CD4-positive, alpha-beta T cell treated with Interleukin-12 subunit alpha and Interleukin-12 subunit beta, for 1 hour (primary cell): ENCODE data around the gene SYTL2.

ENCODE experiments used
- DNase-seq: peaks from one replicate; pipeline ENCODE4 v3.0.0-alpha.2; 2020

SYTL2 gene

GRCh38 chr11:85718991-85719807 lies 91.7 kb downstream of the SYTL2 start:
- DNase-seq = no peak

- DNase-seq = no peak
Measured at GRCh38 chr11:85718126-85718943, 92.6 kb downstream of the SYTL2 start.

GRCh38 chr11:85717429-85717828 lies 93.5 kb downstream of the SYTL2 start:
- no peak for DNase-seq

GRCh38 chr11:85712953-85713352 lies 98.0 kb downstream of the SYTL2 start:
- DNase-seq = no peak

GRCh38 chr11:85710917-85711316 lies 100.0 kb downstream of the SYTL2 start:
- DNase-seq = no peak

GRCh38 chr11:85709941-85710702 lies 100.8 kb downstream of the SYTL2 start:
- no peak for DNase-seq

GRCh38 chr11:85705800-85706199 lies 105.1 kb downstream of the SYTL2 start:
- no peak for DNase-seq

GRCh38 chr11:85704967-85705366 lies 106.0 kb downstream of the SYTL2 start:
- no peak for DNase-seq

- peak; percentile 24 for DNase-seq
Measured at GRCh38 chr11:85699957-85700741, 110.8 kb downstream of the SYTL2 start.

GRCh38 chr11:85698195-85698594 lies 112.7 kb downstream of the SYTL2 start:
- no peak for DNase-seq

- DNase-seq = no peak
Measured at GRCh38 chr11:85697747-85698146, 113.2 kb downstream of the SYTL2 start.

- DNase-seq = no peak
Measured at GRCh38 chr11:85695546-85695945, 115.4 kb downstream of the SYTL2 start.

- peak; percentile 61 for DNase-seq
Measured at GRCh38 chr11:85694385-85694980, 116.5 kb downstream of the SYTL2 start.

- DNase-seq = no peak
Measured at GRCh38 chr11:85685820-85686459, 125.0 kb downstream of the SYTL2 start, which contains the start of gene CCDC89. Gene CCDC89, minus strand, starts transcription at chr11:85686195. Its CDS starts 65 bp downstream, at chr11:85686130.

GRCh38 chr11:85685125-85685819 lies 125.7 kb downstream of the SYTL2 start:
- DNase-seq = no peak

GRCh38 chr11:85682330-85683305 lies 128.3 kb downstream of the SYTL2 start:
- peak; percentile 67 for DNase-seq

- DNase-seq = no peak
Measured at GRCh38 chr11:85680897-85681296, 130.0 kb downstream of the SYTL2 start.

GRCh38 chr11:85679576-85679975 lies 131.4 kb downstream of the SYTL2 start:
- no peak for DNase-seq

- DNase-seq = no peak
Measured at GRCh38 chr11:85673393-85673792, 137.5 kb downstream of the SYTL2 start.
